GM19238 (cell line): ENCODE data around the gene MSRB1.
"Not testable (repeated sequence)": the region's sequence is repeated elsewhere in the genome, so short reads cannot be mapped to it uniquely, and the experiment has no call there.

Experiments used
- DNase-seq: peaks from one replicate; pipeline ENCODE4 v3.0.0; 2011; ENCODE audit warnings: low spot score; ENCODE audit not compliant: insufficient read length

MSRB1 gene

DNA sequence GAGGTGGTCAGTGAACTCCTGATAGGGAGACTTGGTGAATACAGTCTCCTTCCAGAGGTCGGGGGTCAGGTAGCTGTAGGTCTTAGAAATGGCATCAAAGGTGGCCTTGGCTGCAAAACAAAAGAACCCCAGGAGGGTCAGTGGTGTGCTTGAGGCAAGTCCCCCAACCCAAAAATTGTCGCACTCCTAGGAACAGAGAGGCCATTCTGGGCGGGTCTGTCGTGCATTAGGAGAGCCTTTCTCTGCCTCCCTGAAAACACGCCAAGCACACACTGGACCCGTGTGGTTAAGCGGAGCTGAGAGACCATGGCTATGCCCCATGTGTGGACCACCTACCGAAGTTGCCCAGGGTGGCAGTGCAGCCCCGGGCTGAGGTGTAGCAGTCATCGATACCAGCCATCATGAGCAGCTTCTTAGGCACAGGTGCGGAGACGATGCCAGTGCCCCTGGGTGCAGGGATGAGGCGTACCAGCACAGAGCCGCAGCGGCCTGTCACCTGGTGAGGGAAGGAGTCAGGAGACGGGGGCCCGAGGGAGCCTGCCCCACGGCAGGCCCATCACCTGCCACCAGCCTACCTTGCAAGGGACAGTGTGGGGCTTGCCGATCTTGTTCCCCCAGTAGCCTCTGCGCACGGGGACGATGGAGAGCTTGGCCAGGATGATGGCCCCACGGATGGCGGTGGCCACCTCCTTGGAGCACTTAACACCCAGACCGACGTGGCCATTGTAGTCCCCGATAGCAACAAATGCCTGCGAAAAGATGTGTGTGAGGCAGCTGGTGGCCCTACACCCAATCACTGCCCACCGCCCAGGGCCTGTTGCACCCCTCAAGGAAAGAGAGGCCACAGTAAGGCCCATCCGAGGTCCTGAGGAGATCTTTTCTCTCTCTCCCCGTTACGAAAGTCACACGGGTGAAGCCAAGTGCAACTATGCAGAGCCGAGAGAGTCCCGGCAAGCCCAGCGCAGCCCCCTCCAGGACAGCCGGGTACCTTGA is 19.5 kb upstream of the MSRB1 start:
- not testable (repeated sequence) for DNase-seq

DNA sequence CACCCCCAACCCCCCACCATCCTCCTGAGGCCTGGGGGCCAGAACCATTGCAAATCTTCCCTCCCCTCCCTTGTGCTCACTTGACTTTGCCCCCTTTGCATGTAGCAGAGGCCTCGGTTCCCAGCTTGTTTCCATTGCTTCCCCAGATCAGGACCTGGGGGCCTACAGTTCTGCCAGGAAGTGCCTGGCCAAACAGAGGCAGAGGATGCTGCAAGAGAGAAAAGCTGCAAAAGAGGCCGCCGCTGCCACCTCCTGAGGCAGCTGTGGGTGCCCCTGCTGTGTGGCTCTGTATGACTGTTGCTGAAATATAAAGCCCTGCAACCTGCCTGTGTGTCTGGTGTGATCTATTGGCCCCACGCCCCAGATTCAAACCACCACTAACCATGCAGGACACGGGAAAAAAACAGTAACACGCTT is 18.7 kb upstream of the MSRB1 start:
- DNase-seq = no peak

DNA sequence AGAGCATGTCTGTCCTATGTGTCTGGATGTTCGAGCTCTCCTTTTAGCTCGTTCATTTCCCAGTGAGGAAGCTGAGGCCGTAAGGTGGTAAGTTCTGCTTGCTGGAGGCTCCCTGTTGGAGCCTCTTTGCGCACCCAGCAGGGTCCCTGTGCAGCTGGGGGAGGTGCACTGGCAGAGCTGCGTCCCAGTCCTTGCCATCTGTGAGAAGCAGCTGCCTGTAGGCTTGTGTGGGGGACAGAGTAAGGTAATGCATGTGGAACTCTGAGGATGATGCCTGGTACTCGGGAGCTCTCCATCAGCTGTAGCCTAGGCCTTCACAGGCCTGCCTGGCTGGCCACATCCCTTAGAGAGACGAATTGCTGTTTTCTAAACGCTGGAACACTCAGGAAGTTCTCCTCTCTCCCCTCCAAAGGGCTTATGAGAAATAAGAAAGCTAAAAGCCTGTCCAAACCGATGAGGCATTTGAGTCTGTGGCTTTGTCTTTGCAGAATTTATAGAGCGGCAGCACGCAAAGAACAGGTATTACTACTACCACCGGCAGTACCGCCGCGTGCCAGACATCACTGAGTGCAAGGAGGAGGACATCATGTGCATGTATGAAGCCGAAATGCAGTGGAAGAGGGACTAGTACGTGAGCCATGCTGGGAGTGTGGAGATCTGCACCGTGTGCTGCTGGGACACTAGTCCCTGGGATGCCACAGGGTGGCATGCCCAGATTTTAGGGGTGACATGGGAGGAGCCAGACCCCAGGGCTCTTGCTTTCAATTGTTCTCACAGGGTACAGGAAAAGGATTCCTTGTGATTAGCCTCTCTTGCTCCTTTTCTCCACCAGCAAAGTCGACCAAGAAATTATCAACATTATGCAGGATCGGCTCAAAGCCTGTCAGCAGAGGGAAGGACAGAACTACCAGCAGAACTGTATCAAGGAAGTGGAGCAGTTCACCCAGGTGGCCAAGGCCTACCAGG is 17.9 kb upstream of the MSRB1 start:
- no peak for DNase-seq

DNA sequence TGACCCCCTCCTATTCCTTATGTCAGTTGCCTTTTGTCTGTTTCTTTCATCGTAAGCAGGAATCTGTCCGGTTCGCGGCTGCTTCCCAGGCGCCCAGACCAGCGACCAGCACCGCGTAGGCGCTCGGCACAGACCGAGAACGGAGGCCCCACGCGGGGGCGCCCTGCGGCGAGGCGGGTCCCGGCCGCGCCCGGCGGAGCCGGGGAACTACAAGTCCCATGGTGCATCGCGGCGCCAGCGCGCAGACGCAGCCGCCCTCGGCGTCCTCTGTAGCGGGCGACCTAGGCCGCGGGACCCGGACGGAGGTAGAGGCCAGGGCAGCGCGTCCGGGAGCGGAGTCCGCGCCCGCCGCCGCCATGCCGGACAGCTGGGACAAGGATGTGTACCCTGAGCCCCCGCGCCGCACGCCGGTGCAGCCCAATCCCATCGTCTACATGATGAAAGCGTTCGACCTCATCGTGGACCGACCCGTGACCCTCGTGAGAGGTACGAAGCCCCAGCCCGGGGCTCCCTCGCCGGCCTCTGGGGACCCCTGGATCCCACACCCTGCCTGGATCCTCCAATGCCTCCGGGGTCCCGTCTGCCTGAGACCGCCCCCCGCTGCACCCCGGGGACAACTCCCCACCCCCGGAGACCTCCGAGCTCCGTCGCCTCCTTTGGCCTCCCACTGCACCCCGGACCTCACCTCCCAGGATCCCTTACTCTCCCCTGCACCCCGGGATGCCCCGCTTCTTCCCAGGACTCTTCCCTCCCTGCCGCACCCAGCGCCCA is 16.5 kb upstream of the MSRB1 start, which contains the start of gene NDUFB10:
Gene NDUFB10, plus strand, starts transcription at position 270 of the 771 bp plus-strand sequence. Its CDS starts 87 bp downstream, at position 357.
- DNase-seq = peak; percentile 89

DNA sequence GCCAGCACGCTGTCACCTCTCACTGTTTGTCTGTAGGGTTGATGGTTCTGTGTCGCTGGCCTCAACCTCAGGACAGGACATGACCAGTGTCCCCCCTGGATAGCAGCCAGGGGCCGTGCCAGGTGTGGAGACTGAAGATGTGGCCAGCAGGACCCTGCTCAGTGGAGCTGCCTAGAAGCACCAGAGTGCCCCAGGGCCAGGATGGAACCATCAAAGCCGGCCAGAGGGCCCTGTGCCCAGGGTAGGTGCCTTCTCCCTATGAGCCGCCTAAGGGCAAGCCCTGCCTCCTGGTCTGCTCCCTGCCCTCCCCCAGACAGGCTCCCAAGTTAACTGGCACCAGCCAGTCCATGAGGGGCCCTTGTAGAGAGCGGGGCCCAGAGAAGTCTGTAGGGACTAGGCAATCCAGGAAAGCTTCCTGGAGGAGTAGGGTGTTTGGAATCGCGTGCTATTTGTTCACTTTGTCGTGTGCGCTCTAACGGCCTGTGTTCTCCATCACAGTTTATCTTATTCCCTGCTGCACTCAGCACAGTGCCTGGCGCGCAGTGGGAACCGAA is 15.8 kb upstream of the MSRB1 start:
- no peak for DNase-seq

DNA sequence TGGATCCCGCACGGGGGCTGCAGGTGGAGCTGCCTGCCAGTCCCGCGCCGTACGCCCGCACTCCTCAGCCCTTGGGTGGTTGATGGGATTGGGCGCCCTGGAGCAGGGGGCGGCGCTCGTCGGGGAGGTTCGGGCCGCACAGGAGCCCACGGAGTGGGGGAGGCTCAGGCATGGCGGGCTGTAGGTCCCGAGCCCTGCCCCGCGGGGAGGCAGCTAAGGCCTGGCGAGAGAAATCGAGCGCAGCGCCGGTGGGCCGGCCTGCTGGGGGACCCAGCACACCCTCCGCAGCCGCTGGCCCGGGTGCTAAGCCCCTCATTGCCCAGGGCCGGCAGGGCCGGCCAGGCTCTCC is 15.1 kb upstream of the MSRB1 start:
- DNase-seq = not testable (repeated sequence)

DNA sequence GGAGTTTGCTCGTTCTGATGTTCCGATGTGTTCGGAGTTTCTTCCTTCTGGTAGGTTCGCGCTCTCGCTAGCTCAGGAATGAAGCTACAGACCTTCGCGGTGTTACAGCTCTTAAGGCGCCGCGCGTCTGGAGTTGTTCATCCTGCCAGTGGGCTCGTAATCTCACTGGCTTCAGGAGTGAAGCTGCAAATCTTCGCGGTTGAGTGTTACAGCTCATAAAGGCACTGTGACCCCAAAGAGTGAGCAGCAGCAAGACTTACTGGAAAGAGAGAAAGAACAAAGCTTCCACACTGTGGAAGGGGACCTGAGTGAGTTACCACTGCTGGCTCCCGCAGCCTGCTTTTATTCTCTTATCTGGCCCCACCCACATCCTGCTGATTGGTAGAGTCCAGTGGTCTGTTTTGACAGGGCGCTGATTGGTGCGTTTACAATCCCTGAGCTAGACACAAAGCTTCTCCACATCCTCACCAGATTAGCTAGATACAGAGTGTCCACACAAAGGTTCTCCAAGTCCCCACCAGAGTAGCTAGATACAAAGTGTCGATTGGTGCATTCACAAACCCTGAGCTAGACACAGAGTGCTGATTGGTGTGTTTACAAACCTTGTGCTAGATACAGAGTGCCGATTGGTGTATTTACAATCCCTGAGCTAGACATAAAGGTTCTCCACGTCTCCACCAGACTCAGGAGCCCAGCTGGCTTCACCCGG is 14.6 kb upstream of the MSRB1 start:
- not testable (repeated sequence) for DNase-seq

DNA sequence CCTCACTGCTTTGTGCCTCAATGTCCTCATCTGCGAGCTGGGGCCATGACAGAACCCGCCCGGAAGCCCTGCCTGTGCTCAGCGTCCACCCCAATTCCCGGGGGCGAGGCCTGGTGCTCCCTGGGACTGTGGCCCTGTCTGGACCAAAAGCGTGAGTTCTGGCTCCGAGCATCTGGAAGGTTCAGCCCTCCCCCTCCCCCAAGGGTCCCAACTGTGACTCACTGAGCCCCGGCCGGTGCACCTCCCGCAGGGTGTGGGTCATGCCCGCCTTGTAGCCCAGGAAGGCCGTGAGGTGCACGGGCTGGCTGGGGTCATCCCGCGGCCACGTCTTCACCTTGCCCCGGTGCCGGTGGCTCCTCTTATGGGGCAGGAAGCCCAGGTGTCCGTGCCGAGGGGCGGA is 10.7 kb upstream of the MSRB1 start:
- no peak for DNase-seq

DNA sequence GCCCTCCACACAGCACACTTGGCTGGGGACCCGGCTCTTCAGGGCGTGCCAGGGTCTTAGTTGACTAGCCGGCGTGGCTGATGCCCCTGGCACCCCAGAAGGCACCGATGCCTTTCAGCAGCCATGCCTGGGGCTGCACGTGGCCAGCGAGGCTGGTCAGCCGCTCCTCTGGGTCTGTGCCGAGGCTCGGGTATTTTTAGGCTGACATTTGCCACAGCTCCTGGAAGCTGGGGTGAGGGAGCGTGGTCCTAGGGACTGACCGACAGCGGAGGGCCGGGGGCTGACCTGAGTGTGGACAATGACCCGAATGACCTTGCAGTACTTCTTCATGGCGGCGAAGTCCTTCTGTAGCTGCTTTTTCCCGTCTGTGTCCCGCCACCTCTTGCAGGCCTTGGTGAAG is 7.6 kb upstream of the MSRB1 start:
- DNase-seq = no peak

DNA sequence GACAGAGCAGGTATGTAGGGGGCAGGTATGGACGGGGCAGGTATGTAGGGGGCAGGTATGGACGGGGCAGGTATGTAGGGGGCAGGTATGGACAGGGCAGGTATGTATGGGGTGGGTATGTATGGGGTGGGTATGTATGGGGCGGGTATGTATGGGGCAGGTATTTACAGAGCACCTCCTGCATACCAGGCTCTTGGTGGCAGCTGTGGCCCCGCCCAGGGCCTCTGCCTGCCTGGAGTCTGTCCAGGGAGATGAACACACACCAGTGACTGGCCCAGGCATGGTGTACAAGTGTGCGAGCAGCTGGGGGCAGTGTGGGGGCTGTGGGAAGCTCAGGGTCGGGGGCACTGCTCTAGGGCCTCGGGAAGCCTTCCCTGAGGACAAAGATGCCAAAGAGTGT is 7.0 kb upstream of the MSRB1 start:
- DNase-seq = no peak

DNA sequence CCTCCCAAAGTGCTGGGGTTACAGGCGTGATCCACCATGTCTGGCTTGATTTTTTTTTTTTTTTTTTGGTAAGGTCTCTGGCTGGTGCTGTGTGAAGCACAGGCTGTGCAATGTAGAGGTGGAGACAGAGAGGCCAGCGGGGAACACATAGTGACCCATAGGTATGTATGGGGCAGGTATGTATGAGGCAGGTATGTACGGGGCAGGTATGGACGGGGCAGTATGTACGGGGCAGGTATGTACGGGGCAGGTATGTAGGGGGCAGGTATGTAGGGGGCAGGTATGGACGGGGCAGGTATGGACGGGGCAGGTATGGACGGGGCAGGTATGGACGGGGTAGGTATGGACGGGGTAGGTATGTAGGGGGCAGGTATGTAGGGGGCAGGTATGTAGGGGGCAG is 6.5 kb upstream of the MSRB1 start:
- DNase-seq = no peak

DNA sequence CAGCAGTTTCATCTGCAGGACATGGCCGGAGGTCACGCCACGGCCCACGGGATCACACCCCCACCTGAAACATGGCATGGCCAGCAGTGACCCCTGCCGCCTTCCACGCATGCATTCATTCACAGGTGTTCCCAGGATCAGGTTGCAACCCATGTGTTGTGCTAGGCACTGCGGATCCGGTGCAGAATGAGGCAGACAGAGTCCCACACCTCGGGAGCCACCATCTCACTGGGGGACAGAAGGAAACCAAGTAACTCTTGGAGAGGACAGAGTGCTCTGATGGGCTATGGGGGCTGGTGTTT is 4.3 kb upstream of the MSRB1 start:
- DNase-seq = no peak

DNA sequence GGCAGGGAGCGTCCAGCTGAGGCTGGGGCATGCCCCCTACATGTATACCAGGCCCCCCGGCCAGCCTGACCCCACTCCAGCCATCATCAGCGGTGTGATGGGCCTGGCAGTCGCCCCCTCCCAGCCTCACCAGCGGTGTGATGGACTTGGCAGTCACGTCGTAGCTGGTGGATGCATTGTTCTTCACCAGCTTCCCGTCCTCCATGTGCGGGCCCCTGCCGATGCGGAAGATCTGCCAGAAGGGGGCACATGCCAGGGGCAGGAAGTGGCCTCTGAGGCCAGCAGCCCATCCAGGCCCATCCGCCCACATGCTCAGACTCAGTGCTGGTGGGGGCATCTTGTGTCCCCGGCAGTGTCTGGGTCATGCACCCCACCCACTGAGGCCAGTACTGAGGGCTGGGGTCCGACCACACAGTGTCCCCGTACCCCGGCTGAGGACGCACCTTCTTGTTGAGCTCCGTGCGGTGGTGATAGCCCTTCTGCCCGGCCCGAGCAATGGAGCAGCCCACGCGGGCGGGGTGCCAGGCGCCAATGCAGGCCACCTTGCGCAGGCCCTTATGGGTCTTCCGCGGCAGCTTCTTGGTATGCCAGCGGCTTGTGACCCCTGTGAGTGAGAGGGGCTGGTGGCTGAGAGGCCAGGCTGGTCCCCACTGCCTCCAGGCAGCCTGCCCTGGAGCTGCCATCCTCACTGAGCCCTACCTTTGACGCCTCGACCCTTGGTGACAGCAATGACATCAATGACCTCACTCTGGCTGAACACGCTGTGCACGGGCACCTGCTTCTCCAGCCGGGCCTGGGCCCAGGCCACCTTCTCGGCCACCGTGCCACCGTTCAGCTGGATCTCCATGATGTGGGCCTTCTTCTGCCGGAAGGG is 3.7 kb upstream of the MSRB1 start:
- DNase-seq = no peak

DNA sequence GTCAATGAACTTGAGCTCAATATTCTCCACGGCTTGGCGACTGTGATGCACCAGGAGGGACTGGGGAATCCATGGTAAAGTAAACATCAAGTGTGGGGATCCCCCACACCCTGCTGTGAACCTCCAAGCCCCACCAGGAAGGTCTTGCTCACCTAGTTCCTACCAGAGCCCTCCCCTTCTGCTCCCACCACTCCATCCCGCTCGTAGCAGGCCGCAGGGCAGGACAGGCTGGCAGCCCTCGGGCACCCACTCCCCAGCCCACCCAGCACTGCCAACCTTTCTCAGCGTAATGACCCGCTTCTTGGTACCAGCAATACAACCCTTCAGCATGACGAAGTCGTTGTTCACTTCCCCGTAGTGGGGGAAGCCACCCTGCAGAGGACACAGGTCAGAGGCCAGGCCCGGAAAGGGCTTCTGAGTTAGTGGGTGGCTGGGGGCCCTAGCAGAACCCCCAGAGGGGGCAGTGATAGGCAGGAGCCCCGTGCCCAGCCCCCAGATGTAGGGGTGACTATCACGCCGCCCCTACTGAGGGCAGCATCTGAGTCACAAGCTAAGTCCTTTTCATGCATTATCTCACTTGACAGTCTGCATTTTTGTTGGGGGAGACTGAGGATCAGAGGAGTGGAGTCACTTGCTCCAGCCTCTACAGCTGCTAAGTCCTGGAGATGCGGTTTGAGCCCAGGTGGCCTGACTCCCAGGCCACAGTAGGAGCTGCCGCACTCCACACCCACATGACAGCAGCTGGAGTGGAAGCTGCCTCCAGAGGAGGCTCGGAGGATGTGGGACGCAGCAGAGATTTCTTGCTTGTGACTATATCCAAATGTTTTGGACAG is 2.8 kb upstream of the MSRB1 start:
- DNase-seq = no peak

DNA sequence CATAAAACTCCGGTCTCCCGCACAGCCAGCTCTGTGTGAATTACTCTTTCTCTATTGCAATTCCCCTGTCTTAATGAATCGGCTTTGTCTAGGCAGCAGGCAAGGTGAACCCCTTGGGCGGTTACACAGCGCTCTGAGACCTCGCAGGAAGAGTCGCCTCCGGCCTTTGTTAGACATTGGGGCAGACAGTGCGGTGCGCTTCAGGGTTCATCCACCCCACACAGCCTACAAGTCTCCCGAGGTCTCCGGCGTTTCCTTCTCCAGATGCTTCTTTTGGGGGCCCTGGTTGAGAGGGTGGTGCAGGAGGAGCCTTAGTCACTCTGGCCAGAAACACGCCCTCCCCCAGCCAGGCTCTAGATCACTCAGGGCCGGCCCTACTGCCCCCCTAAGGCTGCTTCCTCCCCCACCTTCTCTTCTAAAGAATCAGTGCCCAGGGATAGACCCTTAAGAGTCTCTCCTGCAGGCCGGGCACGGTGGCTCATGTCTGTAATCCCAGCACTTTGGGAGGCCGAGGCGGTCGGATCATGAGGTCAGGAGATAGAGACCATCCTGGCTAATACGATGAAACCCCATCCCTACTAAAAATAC is 1.7 kb upstream of the MSRB1 start:
- DNase-seq = no peak

DNA sequence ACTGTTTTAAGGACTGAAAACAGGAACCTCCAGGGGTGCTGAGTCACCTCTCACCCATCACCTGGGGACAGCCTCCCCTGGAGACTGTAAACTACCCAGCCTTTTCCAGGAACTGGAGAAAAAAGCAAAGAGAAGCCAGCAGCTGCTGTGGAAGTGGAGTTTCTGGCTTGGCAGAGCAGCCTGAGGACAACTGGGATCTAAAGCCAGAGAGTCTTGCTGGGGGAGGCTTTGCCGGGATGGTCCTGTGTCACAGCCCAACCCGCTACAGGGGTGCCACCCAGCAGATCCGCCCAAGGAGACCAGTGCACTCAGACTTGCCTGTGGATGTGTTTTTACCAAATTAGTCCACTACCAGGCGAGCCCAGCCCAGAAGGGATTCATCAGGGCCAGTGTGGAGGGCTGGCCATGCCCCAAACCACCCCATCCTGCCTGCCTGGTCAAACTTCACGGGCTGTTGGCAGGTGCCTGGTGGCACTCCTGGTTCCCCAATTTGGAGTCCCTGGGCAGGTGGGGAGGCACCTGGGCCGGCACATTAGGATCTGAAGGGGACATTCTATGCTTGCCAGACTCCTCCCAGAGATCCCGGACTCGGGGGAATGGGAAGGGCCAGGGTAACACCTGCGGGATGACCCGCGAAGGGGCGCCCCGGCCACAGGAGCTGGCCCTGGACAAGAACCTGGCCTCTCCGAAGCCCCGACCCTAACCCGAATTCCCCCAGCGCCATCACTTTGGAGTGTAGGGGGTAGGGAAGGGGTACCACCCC is 771 bp downstream of the MSRB1 start:
- DNase-seq = no peak
